Mammary microvascular endothelial cell (primary cell): ENCODE results near the gene SMPX. TPM values are rescaled to one million over a fixed set of nuclear protein-coding genes. Genes with fewer than 3 reads are reported as not detected.

ENCODE experiments used
- total RNA-seq: library from RNA; depleted of rRNA; stranded (reverse); fragments of >200 nt; gene quantifications from 2 replicates; pipeline ENCODE4 v1.2.3, GENCODE V29; 2015

SMPX gene
- total RNA-seq, result not detected in 2 replicates

DNA sequence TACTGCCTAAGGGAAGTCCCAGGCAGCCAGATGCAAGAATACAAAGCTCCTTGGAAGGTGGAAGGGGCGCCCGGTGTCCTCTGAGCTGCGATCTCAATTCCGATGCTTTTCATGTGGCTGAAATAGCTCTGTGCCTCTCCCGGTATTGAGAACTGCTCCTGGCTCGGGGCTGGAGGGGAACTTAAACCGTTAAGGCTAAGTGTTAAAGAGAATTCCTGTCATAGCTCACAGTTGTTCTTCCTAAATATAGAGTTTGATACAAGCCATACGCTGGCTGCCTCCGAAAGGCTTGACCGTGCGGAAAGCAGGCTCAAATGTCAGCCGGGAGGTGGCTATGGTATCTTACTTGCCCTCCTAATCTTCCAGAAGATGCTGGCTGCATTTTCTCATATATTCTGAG, at the start of gene SMPX:
Gene SMPX (minus strand): TSS at position 157 of the 400 bp plus-strand sequence. CDS start 3,826 bp downstream, outside the sequence.

DNA sequence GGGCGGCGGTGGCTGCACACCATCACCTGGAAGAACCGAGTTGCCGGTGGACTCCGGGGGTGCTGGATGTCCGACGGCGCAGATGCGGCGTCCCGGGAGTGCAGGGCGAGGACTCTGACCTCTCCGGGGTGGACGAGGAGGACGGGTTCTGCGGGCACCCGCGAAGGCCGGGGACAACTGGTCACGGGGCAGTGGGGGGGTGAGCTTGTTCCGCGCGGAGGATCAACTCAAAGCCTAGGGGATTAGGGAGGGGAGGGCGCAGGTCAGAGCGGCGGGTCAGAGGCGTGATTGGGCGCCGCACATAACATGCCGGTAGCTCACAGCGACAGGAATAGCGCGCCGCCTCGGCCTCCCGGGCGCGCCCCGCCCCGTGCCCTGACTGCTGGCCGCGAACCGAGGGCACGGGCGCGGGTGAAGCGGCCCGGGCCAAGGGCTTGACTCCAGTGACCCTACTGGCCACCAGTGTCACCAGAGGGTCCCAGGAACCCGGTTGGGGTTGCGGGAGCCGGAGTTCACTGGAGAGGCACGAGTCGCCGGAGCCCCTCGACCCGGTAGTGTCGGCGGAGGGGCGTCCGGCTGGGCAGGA, 99.7 kb downstream of the SMPX start, which contains the start of gene KLHL34:
Gene KLHL34 (minus strand): TSS at position 179 of the 586 bp plus-strand sequence. CDS start 542 bp downstream, outside the sequence.

Other genes with a start within 250 kb of the SMPX start
- gene KLHL34, start 99.8 kb downstream of the SMPX start, total RNA-seq, result not detected in 2 replicates
- 6.9 and 9.6 TPM in 2 replicates for gene MBTPS2, start 81.5 kb upstream of the SMPX start, total RNA-seq
- gene YY2, start 97.9 kb upstream of the SMPX start, total RNA-seq, result 0.49 and 0.87 TPM in 2 replicates
- gene SMS, start 182.6 kb upstream of the SMPX start, total RNA-seq, result 107 and 113 TPM in 2 replicates